Omental fat pad (tissue), 4 donors: ENCODE data around the gene SCN4B. TPM values are rescaled to one million over a fixed set of nuclear protein-coding genes. Genes with fewer than 3 reads are reported as not detected.
A peak's percentile ranks its signal among the peaks of the same experiment; 100 is the strongest.
"Not testable (repeated sequence)": the region's sequence is repeated elsewhere in the genome, so short reads cannot be mapped to it uniquely, and the experiment has no call there.

Source experiments
- ATAC-seq: fragments of 150-250 bp; one replicate; pipeline ENCODE4 v1.9.1; 2016; ENCODE audit warnings: mild to moderate bottlenecking, moderate library complexity; ENCODE audit not compliant: low FRiP score
- DNase-seq: peaks from one replicate; pipeline ENCODE4 v3.0.0-alpha.2; 2019; ENCODE audit warnings: low spot score
- total RNA-seq, 4 donors: library from RNA; depleted of rRNA; stranded (reverse); fragments of >200 nt; gene quantifications; one replicate each; pipeline ENCODE4 v1.1.0, GENCODE V29; 2016
- TF ChIP-seq, protein P1 (sequence below), 3 donors: fragments of 450-650 bp; IDR thresholded peaks; one replicate each; pipeline ENCODE4 v1.5.1; 2016 to 2017; ENCODE audit warnings: antibody characterized with exemption in 3 of 3, mild to moderate bottlenecking in 3 of 3, moderate library complexity in 2 of 3

The SCN4B gene
- total RNA-seq, 4 donors from 2014 or later: 1.1 to 10.2 (median 2.0) TPM

DNA sequence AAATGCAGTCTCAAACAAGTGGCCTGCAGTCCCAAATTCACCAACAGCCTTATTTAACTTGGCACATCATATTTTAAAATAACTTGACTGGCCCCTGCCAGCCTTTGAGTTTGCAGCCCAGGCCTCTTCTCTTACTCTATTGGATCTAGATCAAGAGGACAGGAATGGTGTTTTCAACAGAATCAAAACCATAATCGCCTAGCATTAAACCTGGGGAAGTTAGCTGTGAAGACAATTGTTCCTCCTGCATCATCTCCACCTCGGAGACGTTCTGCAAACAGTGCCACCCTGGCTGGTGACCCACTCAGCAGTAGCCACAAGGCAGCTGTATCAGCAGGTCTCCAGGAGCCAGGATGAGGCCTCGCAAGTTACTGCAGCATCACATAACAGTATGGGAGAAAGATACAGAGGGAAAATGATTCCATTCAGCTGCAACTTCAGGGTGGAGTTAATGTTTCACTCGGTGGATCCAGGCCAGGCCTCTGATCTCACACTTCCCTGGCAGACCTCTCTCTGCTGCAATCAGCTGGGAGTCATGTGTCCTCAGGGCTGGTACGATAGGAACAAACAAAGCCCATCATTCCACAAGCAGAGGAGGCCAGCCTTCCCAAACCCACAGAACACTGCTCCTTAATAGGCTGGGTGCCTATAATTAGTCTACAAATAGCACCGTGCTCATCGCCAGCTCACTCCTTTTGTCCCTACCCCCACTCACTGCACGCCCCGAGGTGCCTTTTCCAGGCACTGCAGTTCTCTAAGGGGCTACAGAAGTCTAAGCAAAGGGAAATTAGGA lies 42.4 kb upstream of the SCN4B start:
- ATAC-seq (peak; percentile 82), DNase-seq (peak; percentile 38)
- TF ChIP-seq, protein P1, sequence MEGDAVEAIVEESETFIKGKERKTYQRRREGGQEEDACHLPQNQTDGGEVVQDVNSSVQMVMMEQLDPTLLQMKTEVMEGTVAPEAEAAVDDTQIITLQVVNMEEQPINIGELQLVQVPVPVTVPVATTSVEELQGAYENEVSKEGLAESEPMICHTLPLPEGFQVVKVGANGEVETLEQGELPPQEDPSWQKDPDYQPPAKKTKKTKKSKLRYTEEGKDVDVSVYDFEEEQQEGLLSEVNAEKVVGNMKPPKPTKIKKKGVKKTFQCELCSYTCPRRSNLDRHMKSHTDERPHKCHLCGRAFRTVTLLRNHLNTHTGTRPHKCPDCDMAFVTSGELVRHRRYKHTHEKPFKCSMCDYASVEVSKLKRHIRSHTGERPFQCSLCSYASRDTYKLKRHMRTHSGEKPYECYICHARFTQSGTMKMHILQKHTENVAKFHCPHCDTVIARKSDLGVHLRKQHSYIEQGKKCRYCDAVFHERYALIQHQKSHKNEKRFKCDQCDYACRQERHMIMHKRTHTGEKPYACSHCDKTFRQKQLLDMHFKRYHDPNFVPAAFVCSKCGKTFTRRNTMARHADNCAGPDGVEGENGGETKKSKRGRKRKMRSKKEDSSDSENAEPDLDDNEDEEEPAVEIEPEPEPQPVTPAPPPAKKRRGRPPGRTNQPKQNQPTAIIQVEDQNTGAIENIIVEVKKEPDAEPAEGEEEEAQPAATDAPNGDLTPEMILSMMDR (IDR thresholded peaks at IDR 0.05): no peak

DNA sequence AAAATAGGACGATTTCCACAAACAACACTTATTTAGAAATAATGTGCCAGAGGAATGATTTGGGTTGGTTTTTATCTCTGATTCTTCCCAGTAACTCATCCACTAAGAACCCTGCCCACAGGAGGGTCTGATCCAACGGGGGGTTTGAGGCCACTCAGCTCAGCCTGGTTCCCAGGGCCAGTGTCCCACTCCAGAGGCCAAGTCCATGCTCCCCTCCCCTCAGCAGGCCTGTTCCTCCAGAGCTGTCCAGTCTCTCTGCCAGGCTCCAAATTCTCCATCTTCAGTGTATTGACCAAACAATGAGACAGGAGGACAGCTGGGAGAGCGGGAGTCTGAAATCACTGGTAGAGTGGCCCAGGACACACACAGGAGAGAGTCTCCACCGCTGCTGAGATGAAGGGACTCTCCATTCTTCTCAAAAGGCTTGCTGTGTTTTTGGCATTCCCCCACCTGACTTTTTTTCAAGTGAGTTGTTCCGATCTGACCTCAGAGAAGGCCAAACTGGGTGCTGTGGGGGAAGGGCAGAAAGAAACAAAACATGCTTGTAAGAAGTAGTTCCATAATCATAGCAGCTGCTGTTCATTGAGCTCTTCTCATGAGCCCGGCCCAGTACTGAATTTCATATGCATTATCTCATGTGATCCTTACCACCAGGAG lies 41.4 kb upstream of the SCN4B start:
- TF ChIP-seq, protein P1 (IDR thresholded peaks at IDR 0.05): no peak
- ATAC-seq (no peak), DNase-seq (no peak)

DNA sequence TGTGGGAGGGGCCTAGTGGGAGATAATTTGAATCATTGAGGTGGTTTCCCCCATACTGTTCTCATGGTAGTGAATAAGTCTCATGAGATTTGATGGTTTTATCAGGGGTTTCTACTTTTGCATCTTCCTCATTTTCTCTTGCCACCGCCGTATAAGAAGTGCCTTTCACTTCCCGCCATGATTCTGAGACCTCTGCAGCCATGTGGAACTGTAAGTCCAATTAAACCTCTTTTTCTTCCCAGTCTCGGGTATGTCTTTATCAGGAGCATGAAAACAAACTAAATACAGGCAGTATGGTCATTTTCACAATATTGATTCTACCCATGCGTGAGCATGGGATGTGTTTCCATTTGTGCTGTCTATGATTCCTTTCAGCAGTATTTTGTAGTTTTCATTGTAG lies 40.2 kb upstream of the SCN4B start:
- DNase-seq, ATAC-seq: not testable (repeated sequence)

DNA sequence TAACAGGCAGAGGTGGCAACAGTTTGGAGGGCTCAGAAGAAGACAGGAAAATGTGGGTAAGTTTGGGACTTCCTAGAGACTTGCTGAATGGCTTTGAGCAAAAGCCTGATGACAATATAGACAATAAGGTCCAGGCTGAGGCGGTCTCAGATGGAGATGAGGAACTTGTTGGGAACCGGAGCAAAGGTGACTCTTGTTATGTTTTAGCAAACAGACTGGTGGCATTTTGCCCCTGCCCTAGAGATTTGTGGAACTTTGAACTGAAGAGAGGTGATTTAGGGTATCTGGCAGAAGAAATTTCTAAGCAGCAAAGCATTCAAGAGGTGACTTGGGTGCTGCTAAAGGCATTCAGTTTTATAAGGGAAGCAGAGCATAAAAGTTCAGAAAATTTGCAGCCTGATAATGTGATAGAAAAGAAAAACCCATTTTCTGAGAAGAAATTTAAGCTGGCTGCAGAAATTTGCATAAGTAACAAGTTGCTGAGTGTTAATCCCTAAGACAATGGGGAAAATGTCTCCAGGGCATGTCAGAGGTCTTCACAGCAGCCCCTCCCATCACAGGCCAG lies 38.4 kb upstream of the SCN4B start:
- not testable (repeated sequence) for ATAC-seq, DNase-seq

DNA sequence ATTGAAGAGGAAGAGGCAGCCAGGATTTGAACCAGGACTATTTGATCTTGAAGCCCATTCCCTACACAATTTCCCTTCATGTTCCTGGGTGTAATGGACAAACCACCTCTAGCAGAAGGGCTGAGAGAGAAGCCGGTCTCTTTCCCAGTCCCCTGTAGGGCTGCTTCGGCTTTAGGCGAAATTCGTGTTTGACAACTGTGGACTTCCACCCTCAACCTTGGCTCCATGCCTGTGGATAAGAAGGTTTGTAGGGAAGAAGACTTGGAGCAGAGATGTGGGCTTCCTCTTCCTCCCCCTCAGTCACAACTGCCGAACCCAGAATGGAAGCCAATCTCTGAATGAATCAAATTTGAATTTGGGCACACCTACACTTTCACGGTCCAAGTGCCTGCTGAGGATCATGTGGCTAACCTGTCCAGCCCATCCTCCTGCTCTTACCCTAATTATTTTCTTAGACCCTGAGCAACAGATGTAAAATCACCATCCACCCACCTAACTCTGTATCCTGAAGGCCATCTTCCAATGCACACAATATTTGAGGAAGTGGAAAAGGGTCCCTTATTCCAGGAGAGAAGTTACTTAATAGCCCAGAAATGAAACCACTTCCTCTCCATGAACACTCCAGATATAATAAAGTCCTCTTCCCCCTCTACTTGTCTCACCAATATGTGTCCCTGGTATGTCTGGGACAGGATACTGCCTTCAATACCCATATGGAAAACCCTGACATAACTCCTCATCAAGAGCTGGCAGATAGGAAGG lies 33.9 kb upstream of the SCN4B start:
- ATAC-seq (no peak), DNase-seq (no peak)
- TF ChIP-seq, protein P1 (IDR thresholded peaks at IDR 0.05): no peak

DNA sequence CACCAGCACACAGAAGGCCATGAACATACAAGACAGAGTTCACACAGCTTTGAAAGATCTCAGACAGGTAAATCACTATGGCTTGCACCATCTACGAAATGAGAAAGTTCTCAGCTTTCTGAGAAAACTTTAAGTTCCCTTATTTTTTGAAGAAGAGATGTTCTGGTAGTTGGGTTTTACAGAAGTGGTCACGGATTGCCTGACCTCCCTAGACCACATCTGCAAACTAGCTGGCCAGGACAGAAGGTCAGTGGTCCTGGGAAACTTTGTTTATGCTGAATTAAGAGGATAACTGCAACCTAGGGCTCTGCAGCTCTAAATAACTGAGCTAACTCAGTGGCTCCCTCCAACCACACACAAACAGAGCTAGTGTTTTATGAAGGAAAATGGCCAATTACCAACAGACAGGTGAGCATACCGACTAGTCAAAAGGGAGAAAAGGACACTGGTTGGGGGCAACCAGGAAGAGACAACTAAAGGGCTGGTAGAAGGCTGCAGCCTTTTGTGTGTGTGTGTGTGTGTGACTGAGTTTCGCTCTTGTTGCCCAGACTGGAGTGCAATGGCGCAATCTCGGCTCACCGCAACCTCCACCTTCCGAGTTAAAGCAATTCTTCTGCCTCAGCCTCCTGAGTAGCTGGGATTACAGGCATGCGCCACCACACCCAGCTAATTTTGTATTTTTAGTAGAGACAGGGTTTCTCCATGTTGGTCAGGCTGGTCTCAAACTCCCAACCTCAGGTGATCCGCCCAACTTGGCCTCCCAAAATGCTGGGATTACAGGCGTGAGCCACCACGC lies 32.4 kb upstream of the SCN4B start:
- TF ChIP-seq, protein P1 (IDR thresholded peaks at IDR 0.05): no peak
- no peak for ATAC-seq
- DNase-seq: no peak

DNA sequence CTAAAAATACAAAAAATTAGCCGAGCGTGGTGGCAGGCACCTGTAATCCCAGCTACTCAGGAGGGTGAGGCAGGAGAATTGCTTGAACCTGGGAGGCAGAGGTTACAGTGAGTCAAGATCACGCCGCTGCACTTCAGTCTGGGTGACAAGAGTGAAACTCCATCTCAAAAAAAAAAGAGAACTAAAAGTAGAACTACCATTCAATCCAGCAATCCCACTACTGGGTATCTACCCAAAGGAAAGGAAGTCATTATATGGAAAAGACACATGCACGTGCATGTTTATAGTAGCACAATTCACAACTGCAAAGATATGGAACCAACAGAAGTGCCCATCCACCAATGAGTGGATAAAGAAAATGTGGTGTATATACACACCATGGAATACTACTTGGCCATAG lies 31.1 kb upstream of the SCN4B start:
- DNase-seq: not testable (repeated sequence)

DNA sequence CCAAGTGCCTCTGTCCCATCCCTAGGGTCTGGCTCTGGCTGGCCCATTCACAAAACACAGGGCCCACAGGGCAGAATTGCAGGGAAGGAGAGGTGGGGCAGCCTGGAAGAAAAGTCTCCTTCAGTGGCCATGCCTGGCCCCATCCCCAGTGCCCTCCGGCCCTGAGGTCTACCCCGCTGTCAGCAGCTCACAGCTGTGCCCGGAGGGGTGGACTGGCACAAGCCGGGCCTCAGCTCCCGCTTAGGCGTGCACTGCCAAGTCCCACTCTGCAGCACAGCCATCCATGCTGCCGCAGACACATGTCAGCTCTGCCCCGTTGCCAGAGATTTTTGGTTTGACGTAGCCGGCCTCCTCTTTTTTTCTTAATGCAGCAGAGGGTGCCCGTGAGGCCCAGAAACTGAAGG lies 27.7 kb upstream of the SCN4B start:
- TF ChIP-seq, protein P1 (IDR thresholded peaks at IDR 0.05): no peak
- DNase-seq: no peak
- ATAC-seq: no peak

More for the DNA sequence above, 31.1 kb upstream of the SCN4B start:
- not testable (repeated sequence) for ATAC-seq
